GM10266 (cell line): ENCODE results near the gene DNAAF5.

Experiments
- DNase-seq: peaks from one replicate; pipeline ENCODE4 v3.0.0; 2012; ENCODE audit errors: extremely low spot score
- CTCF ChIP-seq: IDR thresholded peaks from 2 replicates; pipeline ENCODE4 v1.5.1; 2012; ENCODE audit warnings: mild to moderate bottlenecking, low read depth; ENCODE audit not compliant: control insufficient read depth, insufficient read depth; ENCODE audit errors: missing control alignments

DNAAF5 gene

DNA sequence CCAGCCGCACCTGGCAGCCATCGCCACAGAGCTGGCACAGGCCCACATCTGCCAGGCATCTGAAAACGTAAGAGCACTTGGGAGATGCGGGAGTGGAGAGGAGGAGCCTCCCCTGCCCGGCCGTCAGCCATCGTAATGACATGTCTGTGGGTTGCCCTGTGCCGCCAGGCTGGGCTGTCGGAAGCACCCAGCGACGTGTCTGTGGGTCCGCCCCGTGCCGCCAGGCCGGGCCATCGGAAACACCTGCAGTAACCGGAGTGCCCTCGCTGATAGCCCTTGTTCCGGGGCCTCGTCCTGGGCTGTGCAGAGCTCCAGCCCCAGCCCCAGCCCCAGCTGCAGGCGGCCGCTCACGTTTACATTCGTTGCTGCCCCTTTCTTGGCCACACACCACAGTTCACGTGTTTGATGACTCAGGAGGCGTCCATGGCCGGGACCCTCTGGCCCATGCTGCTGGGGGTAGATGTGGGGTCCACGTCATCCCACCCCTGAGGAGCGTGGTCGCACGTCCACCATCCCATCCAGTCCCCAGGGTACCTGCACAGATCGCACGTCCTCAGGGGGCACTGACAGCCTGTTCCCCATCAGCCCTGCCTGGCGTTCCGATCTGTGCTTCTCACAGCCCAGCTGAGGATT lies 30.5 kb downstream of the DNAAF5 start:
- DNase-seq: no peak
- TF ChIP-seq CTCF: no peak

DNA sequence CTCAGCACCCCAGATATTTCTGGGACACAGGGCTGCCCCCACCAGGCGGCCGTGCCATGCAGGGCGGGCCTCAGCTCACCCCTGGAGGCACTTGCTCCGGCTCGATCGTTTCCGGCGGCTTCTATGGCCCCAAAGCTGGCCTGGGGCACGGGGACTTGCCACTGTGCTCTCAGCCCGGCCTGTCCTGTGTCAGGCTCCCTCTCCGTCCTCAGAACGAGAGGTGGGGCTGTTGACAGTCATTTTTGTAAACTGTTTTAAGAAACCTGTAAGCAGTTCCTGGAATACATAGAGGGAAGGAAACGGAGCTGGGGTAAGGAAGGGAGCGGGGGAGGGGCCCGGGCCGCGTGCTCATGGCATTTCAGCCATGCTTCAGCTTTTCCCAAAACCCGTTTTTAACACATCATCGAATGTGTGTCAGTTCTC lies 31.3 kb downstream of the DNAAF5 start:
- no peak for TF ChIP-seq CTCF
- DNase-seq: no peak

- no peak for TF ChIP-seq CTCF
- no peak for DNase-seq
Measured at GRCh38 chr7:759569-759968, 33.1 kb downstream of the DNAAF5 start.

DNA sequence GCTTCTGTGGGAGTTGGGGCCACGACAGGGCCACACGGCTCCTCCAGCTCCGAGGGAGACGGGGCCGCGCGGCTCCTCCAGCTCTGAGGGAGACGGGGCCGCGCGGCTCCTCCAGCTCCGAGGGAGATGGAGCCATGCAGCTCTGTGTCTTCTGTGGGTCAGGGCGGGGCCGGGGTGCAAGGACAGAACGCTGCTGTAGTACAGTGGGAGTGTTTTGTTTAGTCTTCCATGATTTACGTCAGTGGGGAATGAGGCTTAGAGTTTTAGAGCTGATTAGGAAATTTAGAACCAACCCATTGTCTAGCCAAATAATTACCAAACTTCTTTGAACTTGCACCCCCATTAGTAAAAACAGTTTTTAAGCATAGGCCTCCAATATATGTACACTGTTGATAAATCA lies 33.5 kb downstream of the DNAAF5 start:
- no peak for TF ChIP-seq CTCF
- DNase-seq: no peak

- TF ChIP-seq CTCF: no peak
- no peak for DNase-seq
Measured at GRCh38 chr7:761101-761500, 34.6 kb downstream of the DNAAF5 start.

DNA sequence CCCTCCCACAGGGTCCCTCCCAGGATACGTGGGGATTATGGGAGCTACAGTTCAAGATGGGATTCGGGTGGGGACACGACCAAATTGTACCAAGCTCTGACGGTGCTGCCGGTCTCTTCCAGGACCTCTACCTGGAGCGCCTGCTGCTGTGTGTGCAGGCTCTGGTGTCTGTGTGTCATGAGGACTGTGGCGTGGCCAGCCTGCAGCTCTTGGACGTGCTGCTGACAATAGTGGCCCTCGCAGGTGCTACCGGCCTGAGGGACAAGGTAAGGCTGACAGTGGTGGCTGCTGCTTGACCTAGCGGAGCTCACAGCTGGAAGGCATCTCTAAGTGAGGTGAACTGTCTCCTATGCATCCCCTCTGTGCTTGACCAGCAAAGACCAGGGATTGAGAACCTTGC lies 35.1 kb downstream of the DNAAF5 start:
- no peak for TF ChIP-seq CTCF
- DNase-seq: no peak

DNA sequence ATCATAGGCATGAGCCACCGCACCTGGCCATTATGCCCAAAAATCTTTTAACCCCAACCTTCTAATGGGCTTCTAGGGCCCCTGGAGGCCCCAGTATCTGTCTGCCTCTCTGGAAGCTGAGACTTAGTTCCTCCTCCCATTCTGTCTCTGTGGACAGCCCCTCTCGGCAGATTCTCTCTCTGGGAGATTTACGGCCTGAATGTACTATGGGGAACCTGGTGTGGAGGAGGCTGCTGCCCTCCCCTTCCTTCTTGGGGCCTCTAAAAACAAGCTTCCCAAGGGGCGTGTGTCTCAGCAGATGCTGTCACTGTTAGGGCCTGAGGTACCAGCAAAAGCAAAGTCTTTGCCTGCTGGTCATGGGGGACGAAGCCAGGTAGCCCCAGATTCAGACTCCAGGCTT lies 36.4 kb downstream of the DNAAF5 start:
- DNase-seq: no peak
- no peak for TF ChIP-seq CTCF
